Purkinje cell (primary cell): Measurements from ENCODE around the gene INCA1. TPM values are rescaled to one million over a fixed set of nuclear protein-coding genes. Genes with fewer than 3 reads are reported as not detected.

Experiments
- polyA plus RNA-seq: library from polyadenylated mRNA; unstranded; fragments of >200 nt; fragmentation: Nextera tagmentation; gene quantifications from 2 replicates; pipeline ENCODE4 v1.2.1, GENCODE V29; 2014

Gene INCA1, protein sequence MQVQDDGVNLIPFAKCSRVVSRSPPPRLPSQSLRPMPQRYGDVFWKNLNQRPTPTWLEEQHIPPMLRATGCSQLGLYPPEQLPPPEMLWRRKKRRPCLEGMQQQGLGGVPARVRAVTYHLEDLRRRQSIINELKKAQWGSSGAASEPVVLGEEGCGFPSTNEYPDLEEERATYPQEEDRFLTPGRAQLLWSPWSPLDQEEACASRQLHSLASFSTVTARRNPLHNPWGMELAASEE
- 2.1 and 2.5 TPM in 2 replicates for polyA plus RNA-seq

DNA sequence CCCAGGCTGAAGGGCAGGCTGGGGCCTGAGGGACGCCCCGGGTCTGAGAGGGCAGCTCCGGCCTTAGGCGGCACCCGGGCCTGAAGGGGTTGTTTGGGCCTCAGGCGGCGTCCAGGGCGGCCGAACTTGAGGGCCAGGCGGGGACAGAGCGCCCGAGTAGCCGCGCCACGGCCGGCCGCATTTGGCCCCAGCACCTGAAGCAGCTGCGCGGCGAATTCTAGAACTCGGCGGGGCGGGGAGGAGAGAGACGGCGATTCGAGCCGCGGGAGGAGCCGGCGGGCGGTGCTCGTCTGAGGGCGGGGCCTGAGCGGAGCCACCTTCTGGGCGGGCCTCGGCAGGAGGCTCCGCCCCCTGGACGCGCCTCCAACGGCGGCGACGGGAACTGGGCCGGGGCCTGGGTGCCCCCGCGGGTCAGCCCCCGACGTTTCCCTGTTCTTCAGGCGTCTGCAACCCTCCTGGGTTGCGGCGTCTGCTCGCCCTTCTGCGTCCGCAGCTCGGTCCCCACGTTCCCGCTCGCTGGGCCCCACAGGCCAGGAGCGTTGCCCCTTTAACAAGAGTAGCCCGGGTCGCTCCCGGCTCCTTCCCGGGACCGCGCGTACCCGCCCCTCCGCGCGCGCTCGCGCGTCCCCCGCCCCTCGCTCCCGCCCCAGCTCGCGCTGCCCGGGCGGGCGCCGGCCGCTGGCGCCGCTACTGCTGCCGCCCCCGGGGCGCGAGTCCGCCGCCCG, at the start of gene INCA1, which contains the start of gene KIF1C:
Gene INCA1, minus strand, starts transcription at position 221 of the 725 bp plus-strand sequence. CDS start 3,085 bp downstream, outside the sequence.
Gene KIF1C, plus strand, starts transcription at position 649 of the 725 bp plus-strand sequence. CDS start 2,297 bp downstream, outside the sequence.

DNA sequence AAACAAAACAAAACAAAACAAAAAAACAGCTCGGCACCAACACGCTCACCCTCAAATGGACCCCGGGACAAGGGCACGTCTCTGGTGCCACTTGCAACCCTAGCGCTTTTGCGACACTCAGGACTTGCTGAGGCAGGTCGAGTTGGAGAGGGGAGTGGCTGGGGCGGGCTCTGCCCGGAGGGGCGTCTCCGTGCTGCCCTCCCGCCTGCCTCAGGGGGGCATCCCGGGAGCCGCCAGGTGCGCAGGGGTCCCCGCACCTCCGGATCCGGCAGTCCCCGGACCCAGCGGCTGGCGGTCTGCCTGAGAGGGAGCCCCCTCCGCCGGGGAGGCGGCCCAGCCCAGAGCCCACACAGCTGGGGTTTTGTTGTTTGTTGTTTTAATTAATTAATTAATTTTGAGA, 38.0 kb upstream of the INCA1 start, which contains the start of gene SLC52A1:
Gene SLC52A1, minus strand, starts transcription at position 112 of the 400 bp plus-strand sequence. CDS start 820 bp downstream, outside the sequence.

DNA sequence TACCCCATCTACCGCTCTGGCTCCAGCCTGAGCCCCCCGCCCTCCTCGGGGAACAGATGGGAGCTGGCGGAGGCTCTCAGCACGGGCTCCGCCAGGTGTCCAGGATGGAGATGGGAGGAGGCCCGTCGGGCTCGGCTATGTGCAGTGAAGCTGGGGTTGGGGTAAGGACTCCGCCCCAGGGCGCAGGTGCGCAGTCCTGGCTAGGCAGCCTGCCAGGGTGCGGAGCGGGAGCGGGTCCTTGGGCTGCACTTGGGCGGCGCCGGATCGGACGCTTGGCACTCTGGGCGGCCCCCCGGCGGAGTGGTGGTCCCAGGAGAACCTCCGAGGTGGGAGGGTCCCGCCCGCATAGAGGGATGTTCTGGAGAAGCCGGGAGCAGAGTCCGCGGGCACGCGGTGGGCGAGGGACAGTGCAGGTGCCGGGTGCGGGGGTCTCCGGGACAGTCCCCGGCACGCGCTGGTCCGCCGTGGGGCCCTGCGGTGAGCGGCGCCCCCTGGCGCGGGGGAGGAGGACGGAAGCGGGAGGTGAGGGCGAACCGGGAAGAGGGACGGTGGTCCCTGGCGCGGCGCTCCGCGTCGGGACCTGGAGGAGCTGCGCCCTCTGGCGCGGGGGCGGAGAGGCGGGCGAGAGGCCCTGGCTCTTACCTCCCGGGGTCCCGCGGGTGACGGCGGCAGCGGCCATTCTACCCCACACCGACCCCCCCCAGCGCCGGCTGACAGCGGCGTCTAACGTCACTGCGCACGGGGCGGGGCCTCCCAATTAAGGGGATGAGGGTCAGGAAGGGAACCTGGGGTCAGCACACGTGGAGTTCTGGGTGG, 10.2 kb downstream of the INCA1 start, which contains the start of gene CAMTA2:
Gene CAMTA2, minus strand, starts transcription at position 725 of the 816 bp plus-strand sequence. CDS start 1,453 bp downstream, outside the sequence.

DNA sequence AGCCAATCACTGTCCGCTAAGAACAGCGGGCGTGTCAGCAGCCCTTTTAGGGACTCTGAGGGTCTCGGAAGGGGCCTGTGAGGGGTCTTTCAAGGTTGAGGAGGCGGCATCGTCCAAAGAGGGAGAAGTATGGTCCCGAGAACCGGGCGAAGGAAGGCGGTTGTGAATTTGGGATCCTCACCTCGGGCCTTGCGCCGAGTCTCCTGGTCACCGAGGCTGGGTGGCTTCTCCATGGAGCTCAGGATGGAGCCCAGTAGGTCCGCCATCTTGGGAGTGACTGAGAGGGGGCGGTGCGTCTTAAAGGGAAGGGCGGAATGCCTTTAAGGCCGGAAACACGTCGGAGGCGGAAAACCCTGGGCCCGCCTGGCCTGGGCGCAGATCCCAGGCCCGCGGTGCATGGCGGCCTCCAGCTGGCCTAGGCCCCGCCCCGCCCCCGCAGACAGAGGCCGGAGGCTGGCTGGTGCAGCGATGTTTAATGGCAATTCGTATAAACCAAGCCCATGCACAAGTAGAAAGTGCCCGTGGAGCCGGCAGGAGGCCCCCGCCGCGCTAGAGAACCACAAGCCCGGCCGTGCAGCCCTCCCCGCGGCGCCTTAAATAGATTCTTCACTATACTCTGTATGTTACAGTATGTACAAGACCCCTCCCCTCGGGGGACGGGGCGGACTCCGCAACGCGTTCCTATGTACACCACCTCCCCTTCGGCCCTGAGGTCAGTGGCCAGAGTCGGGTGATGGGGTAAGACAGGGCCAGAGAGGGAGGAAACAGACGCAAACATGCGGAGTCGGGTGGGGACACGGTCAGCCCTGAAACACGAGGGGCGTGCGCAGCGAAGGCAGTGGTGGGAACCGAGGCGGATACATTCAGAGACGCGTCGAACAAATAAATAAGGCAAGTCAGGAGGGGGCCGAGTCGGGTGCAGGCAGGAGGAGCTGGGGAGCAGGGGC, 29.5 kb downstream of the INCA1 start, which contains the start of gene SPAG7:
Gene SPAG7, minus strand, starts transcription at position 279 of the 947 bp plus-strand sequence. Its CDS starts 13 bp downstream, at position 266.

DNA sequence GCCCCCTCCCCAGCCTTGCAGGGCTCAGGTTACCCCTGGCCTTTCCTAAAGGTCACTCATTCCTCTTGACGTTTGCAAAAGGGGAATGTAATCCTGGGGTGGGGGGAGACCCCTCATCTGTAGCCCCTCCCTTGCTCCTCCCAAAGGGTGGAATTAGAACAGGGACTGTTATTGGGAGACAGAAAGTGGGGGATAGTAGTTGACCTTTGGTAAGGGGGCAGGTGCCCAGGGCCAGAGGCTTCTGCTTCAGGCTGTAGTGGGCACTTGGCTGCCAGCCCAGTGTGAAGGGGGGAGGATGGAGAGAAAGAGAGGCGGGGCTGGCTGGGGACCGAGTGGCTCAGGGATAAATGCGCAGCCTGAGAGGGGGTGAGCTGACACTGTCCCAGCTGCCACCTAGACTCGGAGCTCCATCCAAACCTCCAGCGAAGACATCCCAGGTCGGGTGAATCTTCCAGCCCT, 46.5 kb downstream of the INCA1 start, which contains the start of gene ENO3:
Gene ENO3, plus strand, starts transcription at position 374 of the 459 bp plus-strand sequence. CDS start 711 bp downstream, outside the sequence.

DNA sequence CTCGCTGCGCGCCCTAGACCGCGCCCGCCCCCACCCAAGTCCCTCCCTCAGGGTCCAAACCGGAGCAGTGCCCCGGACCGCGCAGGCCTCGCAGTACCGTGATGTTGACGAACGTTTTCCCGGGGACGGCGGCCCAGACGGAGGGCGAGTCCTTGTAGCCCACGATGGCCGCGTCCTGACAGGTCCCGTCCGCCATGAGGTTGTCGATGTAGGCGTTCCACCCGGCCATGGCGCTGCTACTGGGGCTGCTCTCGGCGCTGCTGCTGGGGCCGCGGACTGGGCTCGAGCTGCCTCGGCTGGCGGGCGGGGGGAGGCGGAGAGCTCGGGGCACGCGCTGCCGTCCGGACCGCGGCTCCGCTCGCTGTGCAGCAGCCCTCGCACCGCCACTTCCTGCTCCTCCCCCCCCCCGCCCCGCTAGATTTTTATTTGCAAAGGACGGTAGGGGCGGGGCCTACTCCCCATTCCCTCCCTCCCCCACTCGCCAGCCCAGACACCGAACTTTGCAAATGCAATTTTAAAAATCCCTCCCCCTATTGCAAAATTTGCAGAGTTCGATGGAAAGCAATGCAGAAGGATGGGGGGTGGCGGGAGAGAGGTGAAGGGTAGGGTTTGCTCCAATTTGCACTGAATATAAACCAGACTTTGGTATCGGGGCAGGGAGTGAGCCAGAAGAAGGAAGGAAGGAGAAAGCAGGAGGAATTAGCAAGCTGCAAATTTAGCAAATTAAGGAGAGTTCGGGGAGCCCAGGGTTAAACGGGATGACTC, 49.0 kb downstream of the INCA1 start, which contains the start of gene PFN1:
Gene PFN1, minus strand, starts transcription at position 365 of the 765 bp plus-strand sequence. Its CDS starts 136 bp downstream, at position 229.

DNA sequence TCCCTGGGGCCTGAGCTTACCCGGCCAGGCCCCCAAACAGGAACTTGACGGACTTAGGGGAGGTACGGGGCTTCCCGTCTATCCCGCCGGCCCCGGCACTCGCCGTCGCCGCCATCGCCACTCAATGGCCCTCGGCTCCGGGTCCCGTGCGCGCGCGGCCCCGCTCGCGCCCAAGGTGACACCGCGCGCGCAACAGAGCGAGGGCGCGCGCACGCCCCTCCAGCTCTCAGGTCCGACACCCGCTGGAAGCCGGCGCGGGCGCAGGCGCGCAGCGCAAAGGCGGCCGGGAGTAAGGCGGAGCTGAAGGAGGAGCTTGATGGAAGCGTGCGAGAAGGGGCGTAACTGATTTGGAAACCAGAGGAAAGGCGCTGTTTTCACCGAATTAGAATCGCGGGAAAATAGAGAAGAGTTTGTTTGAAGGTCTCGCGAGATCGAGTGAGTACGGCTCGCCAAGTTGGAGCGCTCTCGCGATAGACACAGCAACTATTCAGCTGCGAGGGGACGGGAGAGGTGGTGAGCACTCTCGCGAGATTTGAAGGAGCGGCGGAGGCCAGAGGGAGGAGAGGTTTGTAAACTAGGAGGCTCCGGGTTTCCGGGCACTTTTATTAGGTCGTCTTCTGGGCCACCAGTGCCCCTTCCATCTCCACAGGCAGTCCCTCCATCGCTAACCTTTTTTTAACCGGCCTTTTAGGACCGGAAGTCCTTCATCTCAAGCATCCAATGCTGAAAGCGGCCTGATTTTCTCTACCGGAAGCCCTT, 57.3 kb downstream of the INCA1 start, which contains the start of the genes RNF167 and SLC25A11:
Gene RNF167, plus strand, starts transcription at position 473 of the 759 bp plus-strand sequence. CDS start 642 bp downstream, outside the sequence.
Gene SLC25A11, minus strand, starts transcription at position 251 of the 759 bp plus-strand sequence. Its CDS starts 136 bp downstream, at position 115.

Other genes starting within 250 kb of the INCA1 start
- gene TM4SF5, start 225.6 kb downstream of the INCA1 start, polyA plus RNA-seq: not detected in 2 replicates
- gene VMO1, start 211.2 kb downstream of the INCA1 start, polyA plus RNA-seq: not detected in 2 replicates
- gene GLTPD2, start 208.6 kb downstream of the INCA1 start, polyA plus RNA-seq: not detected in 2 replicates
- 377 and 424 TPM in 2 replicates for gene PSMB6, start 201.4 kb downstream of the INCA1 start, polyA plus RNA-seq
- gene PLD2, start 190.4 kb downstream of the INCA1 start, polyA plus RNA-seq: 1.2 and 1.6 TPM in 2 replicates
- gene MINK1, start 164.2 kb downstream of the INCA1 start, polyA plus RNA-seq: 9.8 and 11.1 TPM in 2 replicates
- 0.75 TPM in 1 of 2 replicates, not detected in the other for gene C17orf107, start 98.0 kb downstream of the INCA1 start, polyA plus RNA-seq
- not detected in 2 replicates for gene CHRNE, start 94.4 kb downstream of the INCA1 start, polyA plus RNA-seq
- gene GP1BA, start 65.2 kb downstream of the INCA1 start, polyA plus RNA-seq: 0.31 and 0.38 TPM in 2 replicates
- 27.6 and 40.9 TPM in 2 replicates for gene SLC25A11, start 57.5 kb downstream of the INCA1 start, polyA plus RNA-seq
- gene RNF167, start 57.3 kb downstream of the INCA1 start, polyA plus RNA-seq: 37.3 and 38.4 TPM in 2 replicates
- 35.7 and 55.5 TPM in 2 replicates for gene PFN1, start 49.0 kb downstream of the INCA1 start, polyA plus RNA-seq
- 2.1 and 2.4 TPM in 2 replicates for gene ENO3, start 46.4 kb downstream of the INCA1 start, polyA plus RNA-seq
- gene SPAG7, start 29.7 kb downstream of the INCA1 start, polyA plus RNA-seq: 44.8 and 73.7 TPM in 2 replicates
- 1.0 and 8.4 TPM in 2 replicates for gene CAMTA2, start 9.8 kb downstream of the INCA1 start, polyA plus RNA-seq
- 0.38 TPM in 1 of 2 replicates, not detected in the other for gene KIF1C, start 428 bp upstream of the INCA1 start, polyA plus RNA-seq
- not detected in 2 replicates for gene SLC52A1, start 37.9 kb upstream of the INCA1 start, polyA plus RNA-seq
- 2.5 and 3.4 TPM in 2 replicates for gene ZFP3, start 80.9 kb upstream of the INCA1 start, polyA plus RNA-seq
- gene ZNF232, start 114.4 kb upstream of the INCA1 start, polyA plus RNA-seq: 1.7 TPM in 1 of 2 replicates, not detected in the other
- gene USP6, start 118.5 kb upstream of the INCA1 start, polyA plus RNA-seq: 1.7 and 2.3 TPM in 2 replicates
- gene ZNF594, start 194.3 kb upstream of the INCA1 start, polyA plus RNA-seq: 1.7 and 2.5 TPM in 2 replicates
- not detected in 2 replicates for gene SCIMP, start 237.3 kb upstream of the INCA1 start, polyA plus RNA-seq